GM12864 (cell line): ENCODE measurements around the gene PI4KA.
"Not testable (repeated sequence)": the region's sequence is repeated elsewhere in the genome, so short reads cannot be mapped to it uniquely, and the experiment has no call there.

Experiments used
- DNase-seq: peaks from one replicate; pipeline ENCODE4 v3.0.0-alpha.2; 2011; ENCODE audit warnings: low read depth
- H3K4me3 ChIP-seq: 2 replicates; pipeline ENCODE4 v1.5.1; 2011; ENCODE audit warnings: mild to moderate bottlenecking, low read depth, low read length, control low read depth
- TF ChIP-seq, protein P1 (sequence below): IDR thresholded peaks from 2 replicates; pipeline ENCODE4 v1.5.1; 2011; ENCODE audit warnings: low read depth, mild to moderate bottlenecking, moderate library complexity, low read length, control low read depth, inconsistent platforms; ENCODE audit errors: missing control alignments

Gene PI4KA

DNA sequence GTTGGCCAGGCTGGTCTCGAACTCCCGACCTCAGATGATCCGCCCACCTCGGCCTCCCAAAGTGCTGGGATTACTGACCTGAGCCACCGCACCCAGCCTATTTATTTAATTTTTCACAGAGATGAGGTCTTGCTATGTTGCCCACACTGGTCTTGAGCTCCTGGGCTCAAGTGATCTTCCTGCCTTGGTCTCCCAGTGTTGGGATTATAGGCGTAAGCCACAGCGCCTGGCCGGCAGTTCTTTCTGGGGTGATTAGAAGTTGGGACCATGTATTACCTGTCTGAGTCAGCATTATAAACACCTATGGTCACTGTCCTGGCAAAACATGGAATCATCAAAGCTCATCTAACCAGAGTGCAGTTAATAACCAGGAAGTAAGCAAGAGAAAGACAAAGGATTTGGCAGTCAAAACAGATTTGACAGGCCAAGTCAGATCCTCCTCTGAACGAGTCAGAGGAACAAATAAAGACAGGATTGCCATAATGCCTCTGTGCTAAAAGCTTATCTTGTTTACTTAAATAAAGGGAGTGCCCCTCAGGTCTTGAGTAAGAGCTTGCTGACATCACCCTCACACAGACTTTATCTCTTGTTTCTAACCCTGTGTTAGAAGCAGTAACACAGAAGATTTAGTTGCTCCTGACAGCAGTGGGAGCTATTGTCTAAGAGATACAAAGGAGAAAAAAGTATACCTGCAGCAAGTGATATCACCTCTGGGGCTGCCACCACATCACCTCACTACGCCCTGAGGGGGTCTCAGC is 81.0 kb downstream of the PI4KA start:
- DNase-seq = no peak
- H3K4me3 ChIP-seq = no peak overlapping the region
- TF ChIP-seq, protein P1, sequence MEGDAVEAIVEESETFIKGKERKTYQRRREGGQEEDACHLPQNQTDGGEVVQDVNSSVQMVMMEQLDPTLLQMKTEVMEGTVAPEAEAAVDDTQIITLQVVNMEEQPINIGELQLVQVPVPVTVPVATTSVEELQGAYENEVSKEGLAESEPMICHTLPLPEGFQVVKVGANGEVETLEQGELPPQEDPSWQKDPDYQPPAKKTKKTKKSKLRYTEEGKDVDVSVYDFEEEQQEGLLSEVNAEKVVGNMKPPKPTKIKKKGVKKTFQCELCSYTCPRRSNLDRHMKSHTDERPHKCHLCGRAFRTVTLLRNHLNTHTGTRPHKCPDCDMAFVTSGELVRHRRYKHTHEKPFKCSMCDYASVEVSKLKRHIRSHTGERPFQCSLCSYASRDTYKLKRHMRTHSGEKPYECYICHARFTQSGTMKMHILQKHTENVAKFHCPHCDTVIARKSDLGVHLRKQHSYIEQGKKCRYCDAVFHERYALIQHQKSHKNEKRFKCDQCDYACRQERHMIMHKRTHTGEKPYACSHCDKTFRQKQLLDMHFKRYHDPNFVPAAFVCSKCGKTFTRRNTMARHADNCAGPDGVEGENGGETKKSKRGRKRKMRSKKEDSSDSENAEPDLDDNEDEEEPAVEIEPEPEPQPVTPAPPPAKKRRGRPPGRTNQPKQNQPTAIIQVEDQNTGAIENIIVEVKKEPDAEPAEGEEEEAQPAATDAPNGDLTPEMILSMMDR = no peak

DNA sequence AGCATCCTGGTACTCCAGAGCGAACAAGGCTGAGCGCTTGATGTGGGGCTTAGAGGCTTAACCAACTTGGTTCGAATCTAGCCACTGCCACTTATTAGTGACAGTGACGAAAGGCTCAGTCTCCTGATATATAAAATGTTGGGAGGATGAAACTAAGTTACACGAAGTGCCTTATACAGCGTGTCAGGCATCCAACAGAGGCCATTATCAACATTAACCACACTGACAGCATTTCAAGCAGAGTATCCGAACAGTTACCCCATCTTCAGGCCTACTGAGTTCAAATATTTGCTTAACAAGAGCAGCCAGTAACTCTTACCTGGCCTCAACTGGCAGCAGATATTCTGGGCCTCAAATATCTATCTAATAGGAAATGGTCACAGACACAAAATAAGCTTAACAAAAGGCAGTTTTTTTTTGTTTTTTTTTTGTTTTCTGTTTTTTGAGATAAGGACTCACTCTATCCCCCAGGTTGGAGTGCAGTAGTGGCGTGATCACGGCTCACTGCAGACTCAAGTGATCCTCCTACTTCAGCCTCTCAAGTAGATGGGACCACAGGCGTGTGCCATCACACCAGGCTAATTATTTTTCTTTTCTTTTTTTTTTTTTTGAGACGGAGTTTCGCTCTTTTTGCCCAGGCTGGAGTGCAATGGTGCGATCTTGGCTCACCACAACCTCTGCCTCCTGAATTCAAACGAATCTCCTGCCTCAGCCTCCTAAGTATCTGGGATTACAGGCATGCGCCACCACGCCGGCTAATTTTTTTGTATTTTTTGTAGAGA is 81.8 kb downstream of the PI4KA start:
- H3K4me3 ChIP-seq = no peak overlapping the region
- no peak for DNase-seq
- TF ChIP-seq, protein P1 = no peak

DNA sequence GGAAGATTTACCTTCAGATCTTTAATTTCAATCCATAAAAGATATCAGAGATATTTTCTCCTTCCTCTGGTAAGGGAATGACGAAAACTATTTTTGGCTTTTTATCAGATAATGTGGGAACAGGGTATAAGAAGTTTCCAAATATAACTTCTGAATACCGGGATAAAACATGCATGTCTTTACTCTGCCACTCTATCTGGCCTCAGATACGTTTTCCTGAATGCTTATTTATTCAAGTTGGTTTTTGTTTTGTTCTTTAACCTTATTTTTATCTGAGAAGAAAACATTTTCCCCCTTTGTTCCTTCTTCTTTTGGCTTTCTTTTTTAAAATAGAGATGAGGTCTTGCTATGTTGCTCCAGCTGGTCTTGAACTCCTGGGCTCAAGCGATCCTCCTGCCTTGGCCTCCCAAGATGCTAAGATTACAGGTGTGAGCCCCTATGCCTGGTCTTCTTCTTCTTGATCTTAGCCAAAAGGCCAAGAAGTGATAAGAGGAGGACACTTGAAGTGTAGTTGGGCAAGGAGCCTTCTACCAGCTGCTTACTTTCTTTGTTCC is 83.2 kb downstream of the PI4KA start:
- H3K4me3 ChIP-seq = no peak overlapping the region
- TF ChIP-seq, protein P1 = no peak
- no peak for DNase-seq

DNA sequence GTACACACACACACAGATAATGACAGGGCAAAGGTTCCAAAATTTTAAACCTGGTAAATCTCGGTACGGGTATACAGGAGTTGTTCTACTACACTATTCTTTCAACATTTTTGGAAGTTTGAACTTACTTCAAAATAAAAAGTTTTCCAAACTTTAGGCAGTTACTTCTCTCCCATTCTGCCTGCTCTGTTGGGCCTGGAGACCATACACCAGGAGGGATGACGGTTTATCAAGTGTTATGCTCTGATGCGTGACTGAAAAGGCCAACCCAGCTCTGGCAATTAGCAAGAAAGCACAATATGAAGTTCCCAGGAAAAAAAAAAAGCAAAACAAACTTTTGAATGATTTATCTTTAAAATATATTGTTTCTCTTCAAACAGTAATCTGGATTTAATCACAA is 83.7 kb downstream of the PI4KA start:
- TF ChIP-seq, protein P1 = no peak
- no peak for DNase-seq
- no peak overlapping the region for H3K4me3 ChIP-seq

DNA sequence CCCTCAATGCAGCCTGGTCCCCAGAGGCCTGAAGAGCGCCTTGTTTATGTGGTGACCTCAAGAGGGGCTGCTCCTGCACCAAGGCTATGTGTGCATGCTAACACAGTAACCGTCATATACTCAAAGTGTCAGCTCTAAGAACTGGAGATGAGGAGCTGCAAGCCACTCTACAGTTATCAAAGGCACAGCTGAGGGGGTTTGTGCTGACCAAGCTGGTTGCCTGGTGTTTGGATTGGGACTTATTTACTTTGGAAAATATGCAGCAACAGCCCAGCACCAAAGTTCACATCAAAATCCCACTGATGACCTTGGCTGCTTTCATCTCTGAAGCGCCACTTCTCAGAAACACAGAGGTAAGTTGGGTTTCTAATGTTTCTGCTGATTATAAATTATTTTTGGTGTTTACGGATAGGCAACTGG is 84.8 kb downstream of the PI4KA start, which contains the start of gene SERPIND1:
Gene SERPIND1, plus strand, starts transcription at position 321 of the 420 bp plus-strand sequence. CDS start 5,200 bp downstream, outside the sequence.
- no peak within 1 kb of the TSS for H3K4me3 ChIP-seq
- TF ChIP-seq, protein P1 = no peak
- DNase-seq = no peak

DNA sequence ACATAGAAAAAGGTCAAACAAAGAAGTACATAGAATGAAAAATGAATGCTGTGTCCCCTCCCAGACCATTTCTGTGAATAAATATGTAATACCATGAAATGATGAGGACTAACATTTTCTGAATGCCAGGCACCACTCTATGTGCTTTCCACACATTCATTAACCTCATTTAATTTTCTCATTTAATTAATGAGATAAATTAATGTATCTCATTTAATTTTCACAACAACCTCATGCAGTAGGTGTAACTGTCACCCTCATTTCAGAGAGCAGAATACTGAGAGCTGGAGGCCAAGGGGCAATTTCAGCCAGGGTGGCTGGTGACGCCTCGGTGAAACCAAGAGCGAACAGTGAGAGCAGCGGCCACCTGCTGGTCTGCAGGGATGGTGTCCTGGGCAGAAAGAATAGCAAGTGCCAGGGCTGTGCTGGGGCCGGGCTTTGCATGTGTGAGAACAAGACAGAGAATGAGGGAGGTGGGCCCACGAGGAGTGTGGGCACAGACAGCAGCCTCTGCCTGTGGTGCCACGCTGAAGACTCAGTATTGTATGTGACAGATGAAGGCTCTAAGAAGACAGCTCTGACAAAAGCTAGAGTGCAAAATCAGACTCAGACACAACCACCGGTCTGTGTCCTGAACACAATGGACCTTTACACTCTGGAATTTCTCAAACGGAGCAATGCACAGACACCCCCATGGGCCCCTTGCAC is 86.5 kb downstream of the PI4KA start:
- DNase-seq = no peak
- TF ChIP-seq, protein P1 = no peak
- H3K4me3 ChIP-seq = no peak overlapping the region

DNA sequence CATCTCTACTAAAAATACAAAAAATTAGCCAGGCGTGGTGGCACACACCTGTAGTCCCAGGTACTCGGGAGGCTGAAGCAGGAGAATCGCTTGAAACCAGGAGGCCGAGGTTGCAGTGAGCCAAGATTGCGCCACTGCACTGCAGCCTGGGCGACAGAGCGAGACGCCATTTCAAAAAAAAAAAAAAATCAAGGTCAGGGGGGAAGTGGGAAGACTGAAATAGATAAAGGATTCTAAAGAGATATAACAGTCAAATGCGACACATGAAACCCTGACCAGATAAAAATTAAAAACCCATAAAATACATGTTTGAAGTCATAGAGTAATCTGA is 89.2 kb downstream of the PI4KA start:
- DNase-seq, H3K4me3 ChIP-seq: not testable (repeated sequence)
